Left ventricle myocardium inferior (tissue), 1 donor: ENCODE data around the gene TACC3. TPM values are rescaled to one million over a fixed set of nuclear protein-coding genes. Genes with fewer than 3 reads are reported as not detected.

Experiments
- DNase-seq: peaks from one replicate; pipeline ENCODE4 v3.0.0-alpha.2; 2020
- H3K27ac ChIP-seq: fragments of 200-600 bp; replicated peaks from 2 replicates; pipeline ENCODE4 v1.8.0; 2021
- H3K27me3 ChIP-seq: fragments of 200-600 bp; 2 replicates; pipeline ENCODE4 v1.8.0; 2021; ENCODE audit warnings: low read depth
- H3K36me3 ChIP-seq: fragments of 200-600 bp; 2 replicates; pipeline ENCODE4 v1.8.0; 2021
- H3K4me1 ChIP-seq: fragments of 200-600 bp; 2 replicates; pipeline ENCODE4 v1.8.0; 2021
- H3K4me3 ChIP-seq: fragments of 200-600 bp; 2 replicates; pipeline ENCODE4 v1.8.0; 2021; ENCODE audit warnings: mild to moderate bottlenecking, moderate library complexity
- H3K9me3 ChIP-seq: fragments of 200-600 bp; replicated peaks from 2 replicates; pipeline ENCODE4 v1.8.0; 2021
- intact Hi-C: fragments of 100-400 bp; cut with micrococcal nuclease; formaldehyde crosslinking; loops from one replicate; pipeline ENCODE4 v1.11.0; 2022
- total RNA-seq: library from RNA; stranded (reverse); fragmentation: NEBNext Ultra II Directional; extraction: Animal tissue kit (Norgen Biotek cat#: 25700); gene quantifications from one replicate; pipeline ENCODE4 v1.2.1, GENCODE V29; 2021
- TF ChIP-seq, protein P1 (sequence below): fragments of 200-600 bp; IDR thresholded peaks from 2 replicates; pipeline ENCODE4 v1.8.0; 2021; ENCODE audit warnings: antibody characterized with exemption, mild to moderate bottlenecking, borderline replicate concordance
- donor health status: DM: no; HTN: yes; CAD: no; lungs with severe emphysema.

Gene TACC3
- total RNA-seq, 1 donor from 2014 or later = 5.8 TPM

- intact Hi-C loops = no loop called here
- Histone ChIP-seq H3K36me3 (peaks cover 21% of the 10 kb centered on the region), H3K9me3 (no peaks in the 10 kb centered on the region), H3K27me3 (no peaks in the 10 kb centered on the region), H3K27ac (peak overlapping the region; percentile 99), H3K4me1 (peaks cover 92% of the 10 kb centered on the region), H3K4me3 (no peak overlapping the region)
- TF ChIP-seq, protein P1, sequence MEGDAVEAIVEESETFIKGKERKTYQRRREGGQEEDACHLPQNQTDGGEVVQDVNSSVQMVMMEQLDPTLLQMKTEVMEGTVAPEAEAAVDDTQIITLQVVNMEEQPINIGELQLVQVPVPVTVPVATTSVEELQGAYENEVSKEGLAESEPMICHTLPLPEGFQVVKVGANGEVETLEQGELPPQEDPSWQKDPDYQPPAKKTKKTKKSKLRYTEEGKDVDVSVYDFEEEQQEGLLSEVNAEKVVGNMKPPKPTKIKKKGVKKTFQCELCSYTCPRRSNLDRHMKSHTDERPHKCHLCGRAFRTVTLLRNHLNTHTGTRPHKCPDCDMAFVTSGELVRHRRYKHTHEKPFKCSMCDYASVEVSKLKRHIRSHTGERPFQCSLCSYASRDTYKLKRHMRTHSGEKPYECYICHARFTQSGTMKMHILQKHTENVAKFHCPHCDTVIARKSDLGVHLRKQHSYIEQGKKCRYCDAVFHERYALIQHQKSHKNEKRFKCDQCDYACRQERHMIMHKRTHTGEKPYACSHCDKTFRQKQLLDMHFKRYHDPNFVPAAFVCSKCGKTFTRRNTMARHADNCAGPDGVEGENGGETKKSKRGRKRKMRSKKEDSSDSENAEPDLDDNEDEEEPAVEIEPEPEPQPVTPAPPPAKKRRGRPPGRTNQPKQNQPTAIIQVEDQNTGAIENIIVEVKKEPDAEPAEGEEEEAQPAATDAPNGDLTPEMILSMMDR = no peak
- DNase-seq = no peak
Measured at GRCh38 chr4:1714303-1715001, 6.9 kb upstream of the TACC3 start.

- no peaks in the 10 kb centered on the region for H3K9me3 ChIP-seq
- intact Hi-C loops = no loop called here
- TF ChIP-seq, protein P1 = no peak
Measured at GRCh38 chr4:1715002-1715758, 6.1 kb upstream of the TACC3 start.

DNA sequence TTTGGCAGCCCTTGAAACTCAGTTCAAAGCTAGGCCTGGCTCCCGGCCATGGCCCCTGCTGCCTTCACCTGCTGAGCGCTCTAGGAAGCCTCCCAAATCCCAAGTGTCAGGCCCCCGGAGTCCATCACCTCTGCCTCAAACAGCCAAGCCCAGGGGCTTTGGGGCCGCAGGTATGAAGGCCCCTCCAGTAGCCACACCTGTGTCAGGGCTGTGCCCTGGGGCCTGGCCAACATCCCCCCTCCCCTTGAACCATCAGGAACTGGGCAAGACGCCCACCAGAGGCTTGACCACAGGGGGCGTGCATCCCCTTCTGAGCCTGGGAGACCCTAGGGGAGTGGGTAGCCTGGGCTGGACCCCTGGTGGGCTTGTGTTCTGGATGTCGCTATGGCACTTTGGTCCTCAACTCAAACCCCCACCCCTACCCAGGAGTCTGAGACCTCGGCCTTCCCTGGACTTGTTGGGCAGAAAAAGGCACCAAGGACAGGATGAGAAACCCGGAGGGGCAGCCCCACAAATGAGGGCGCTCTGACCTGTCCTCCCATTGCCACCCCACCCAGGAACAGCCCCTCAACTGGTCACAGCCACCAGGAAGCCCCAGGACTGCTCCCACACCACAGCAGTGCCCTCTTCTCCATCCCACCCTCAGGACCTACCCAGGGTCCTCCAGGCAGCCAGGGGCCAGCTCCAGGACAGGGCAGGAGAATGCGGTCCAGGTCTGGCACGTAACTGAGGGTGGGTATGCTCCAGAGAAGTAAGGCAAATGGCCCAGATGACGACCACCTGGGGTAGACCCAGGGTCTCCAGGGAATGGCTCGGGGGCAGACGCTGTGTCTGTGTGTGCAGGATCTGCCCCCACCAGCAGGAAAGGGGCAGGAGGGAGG is 5.0 kb upstream of the TACC3 start:
- H3K27ac ChIP-seq = no peak overlapping the region
- TF ChIP-seq, protein P1 = no peak
- H3K4me3 ChIP-seq = no peak overlapping the region
- no peaks in the 10 kb centered on the region for H3K9me3 ChIP-seq
- peaks cover 21% of the 10 kb centered on the region for H3K36me3 ChIP-seq
- peaks cover 92% of the 10 kb centered on the region for H3K4me1 ChIP-seq
- no peak for DNase-seq
- intact Hi-C loops = no loop called here
- H3K27me3 ChIP-seq = no peaks in the 10 kb centered on the region

More at GRCh38 chr4:1715002-1715758, 6.1 kb upstream of the TACC3 start:
- no peaks in the 10 kb centered on the region for H3K27me3 ChIP-seq
- peaks cover 21% of the 10 kb centered on the region for H3K36me3 ChIP-seq
- H3K4me3 ChIP-seq = no peak overlapping the region
- H3K27ac ChIP-seq = peak overlapping the region; percentile 42
- H3K4me1 ChIP-seq = peaks cover 94% of the 10 kb centered on the region
- no peak for DNase-seq

DNA sequence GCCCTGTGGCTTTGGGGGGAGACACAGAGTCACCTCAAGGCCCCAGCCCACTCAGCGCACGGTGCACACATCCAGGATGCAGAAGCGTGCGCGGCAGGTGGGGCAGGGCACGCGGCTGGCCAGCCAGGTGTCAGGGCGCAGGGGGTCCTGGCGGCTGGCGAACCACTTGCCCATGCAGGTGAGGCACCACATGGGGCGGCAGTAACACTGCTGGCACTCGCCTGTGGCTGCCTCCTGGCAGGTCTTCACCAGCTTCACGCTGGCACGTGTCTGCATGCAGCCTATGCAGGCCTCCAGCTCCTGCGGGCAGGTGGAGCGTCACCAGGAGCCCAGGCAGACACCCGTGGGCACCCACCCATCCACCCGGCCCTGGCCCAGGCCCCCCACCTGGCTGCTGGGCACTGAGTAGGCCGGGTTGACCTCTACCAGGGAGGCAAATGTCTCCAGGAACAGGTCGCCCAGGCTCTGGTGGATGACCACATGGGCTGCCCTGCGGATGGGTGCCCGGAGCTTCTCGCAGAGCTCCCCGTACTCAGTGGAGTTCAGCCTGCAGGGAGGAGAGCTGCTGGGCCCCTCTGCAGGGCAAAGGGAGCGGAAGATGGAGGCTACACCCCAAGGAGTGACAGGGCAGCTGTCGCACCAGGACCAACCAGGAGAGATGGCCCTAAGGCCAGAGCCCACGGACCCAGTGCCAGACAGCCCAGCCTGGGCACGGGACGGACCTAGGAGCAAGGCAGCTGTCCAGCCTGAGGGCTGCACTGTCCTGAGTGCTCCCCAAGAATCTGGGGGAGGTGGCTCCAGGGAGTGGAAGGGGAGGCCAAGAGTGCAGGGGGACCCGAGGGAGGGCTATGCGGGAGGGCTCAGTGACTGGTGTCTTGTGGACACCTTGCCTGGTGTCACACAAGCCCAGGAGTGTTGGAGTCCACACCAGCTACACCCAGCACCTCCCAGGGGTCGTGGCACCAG is 3.9 kb upstream of the TACC3 start:
- peak overlapping the region; percentile 16 for H3K27ac ChIP-seq
- H3K36me3 ChIP-seq = peaks cover 21% of the 10 kb centered on the region
- no peaks in the 10 kb centered on the region for H3K9me3 ChIP-seq
- H3K4me3 ChIP-seq = no peak overlapping the region
- H3K4me1 ChIP-seq = peaks cover 95% of the 10 kb centered on the region
- intact Hi-C loops = no loop called here
- DNase-seq = no peak
- no peaks in the 10 kb centered on the region for H3K27me3 ChIP-seq
- TF ChIP-seq, protein P1 = no peak
